ENCODE results near the gene RAB11FIP4. TPM values are rescaled to one million over a fixed set of nuclear protein-coding genes. Genes with fewer than 3 reads are reported as not detected.

The RAB11FIP4 gene
- total and polyA plus RNA-seq, 2 of the 13 experiments (the other 11 are each of a cell fraction or from before 2014, with no cell fraction given) = 28.0 to 89.3 TPM

GRCh38 chr17:31394544-31394943, 3.1 kb downstream of the RAB11FIP4 start (continued):
- TF ChIP-seq RERE (CRISPR knock-in tag; IDR thresholded peaks at IDR 0.05; ENCODE audit: low read depth) = no peak
- TF ChIP-seq ZNF709 (CRISPR knock-in tag; IDR thresholded peaks at IDR 0.05) = 0 out of 2 replicates have a peak, but pooled peaks have one; percentile 34
- no peak for TF ChIP-seq FOXK2 (IDR thresholded peaks at IDR 0.05)
- TF ChIP-seq POLR2G (IDR thresholded peaks at IDR 0.05; ENCODE audit: low read depth, low read length) = no peak
- no peak for TF ChIP-seq PCBP2 (optimal IDR thresholded peaks at IDR 0.05; ENCODE audit: low read depth, low read length, poor library complexity, severe bottlenecking)
- TF ChIP-seq NFE2L2 (IDR thresholded peaks at IDR 0.05; ENCODE audit: low read length) = no peak
- TF ChIP-seq BHLHE40 (IDR thresholded peaks at IDR 0.05; ENCODE audit: low read length) = no peak
- TF ChIP-seq RBFOX2 (IDR thresholded peaks at IDR 0.05; ENCODE audit: low read depth, low read length) = no peak
- no peak for TF ChIP-seq ZNF850 (CRISPR knock-in tag; conservative IDR thresholded peaks at IDR 0.05)
- TF ChIP-seq KLF13 (CRISPR knock-in tag; IDR thresholded peaks at IDR 0.05) = no peak
- no peak for TF ChIP-seq LBX2 (CRISPR knock-in tag; IDR thresholded peaks at IDR 0.05; ENCODE audit: borderline replicate concordance)
- peak; percentile 79; the same call in 1 of the 2 replicates for TF ChIP-seq ZNF256 (CRISPR knock-in tag; conservative IDR thresholded peaks at IDR 0.05)
- no peak for TF ChIP-seq ZNF878 (CRISPR knock-in tag; IDR thresholded peaks at IDR 0.05)
- TF ChIP-seq ZBTB43 (CRISPR knock-in tag; conservative IDR thresholded peaks at IDR 0.05) = peak; percentile 70
- TF ChIP-seq BATF2 (CRISPR knock-in tag; IDR thresholded peaks at IDR 0.05) = 0 out of 2 replicates have a peak, but pooled peaks have one; percentile 28
- peak; percentile 40; the same call in 1 of the 2 replicates for TF ChIP-seq HOXA9 (CRISPR knock-in tag; IDR thresholded peaks at IDR 0.05; ENCODE audit: borderline replicate concordance)
- peak; percentile 28; the same call in 1 of the 2 replicates for TF ChIP-seq GATAD2A (CRISPR knock-in tag; IDR thresholded peaks at IDR 0.05)
- no peak for TF ChIP-seq ASH2L (IDR thresholded peaks at IDR 0.05; ENCODE audit: insufficient read length, low read depth, low read length)
- TF ChIP-seq BORCS8-MEF2B (CRISPR knock-in tag; IDR thresholded peaks at IDR 0.05) = peak; percentile 74; the same call in 1 of the 2 replicates
- TF ChIP-seq ZNF629 (CRISPR knock-in tag; conservative IDR thresholded peaks at IDR 0.05) = no peak
- TF ChIP-seq WIZ (CRISPR knock-in tag; IDR thresholded peaks at IDR 0.05) = peak; percentile 88
- TF ChIP-seq SOX13 (IDR thresholded peaks at IDR 0.05) = no peak
- TF ChIP-seq SOX13 (CRISPR knock-in tag; conservative IDR thresholded peaks at IDR 0.05 in 1 of 2, IDR thresholded peaks at IDR 0.05 in 1 of 2) = peak in 1 of 2 experiments; percentile 27; a peak in 1 of 4 replicates
- TF ChIP-seq ADNP (CRISPR knock-in tag; IDR thresholded peaks at IDR 0.05) = no peak
- no peak for TF ChIP-seq ZSCAN20 (CRISPR knock-in tag; IDR thresholded peaks at IDR 0.05; ENCODE audit: borderline replicate concordance)

Measured in HepG2 (cell line).